SH-SY5Y (cell line): ENCODE measurements around the gene BCR.

Experiments used
- GATA2 ChIP-seq: IDR thresholded peaks from 2 replicates; pipeline ENCODE4 v1.6.1; 2011; ENCODE audit warnings: mild to moderate bottlenecking, low read depth, low read length
- GATA3 ChIP-seq: IDR thresholded peaks from 2 replicates; pipeline ENCODE4 v1.6.1; 2011; ENCODE audit warnings: low read depth, mild to moderate bottlenecking, low read length, moderate library complexity

Gene BCR

DNA sequence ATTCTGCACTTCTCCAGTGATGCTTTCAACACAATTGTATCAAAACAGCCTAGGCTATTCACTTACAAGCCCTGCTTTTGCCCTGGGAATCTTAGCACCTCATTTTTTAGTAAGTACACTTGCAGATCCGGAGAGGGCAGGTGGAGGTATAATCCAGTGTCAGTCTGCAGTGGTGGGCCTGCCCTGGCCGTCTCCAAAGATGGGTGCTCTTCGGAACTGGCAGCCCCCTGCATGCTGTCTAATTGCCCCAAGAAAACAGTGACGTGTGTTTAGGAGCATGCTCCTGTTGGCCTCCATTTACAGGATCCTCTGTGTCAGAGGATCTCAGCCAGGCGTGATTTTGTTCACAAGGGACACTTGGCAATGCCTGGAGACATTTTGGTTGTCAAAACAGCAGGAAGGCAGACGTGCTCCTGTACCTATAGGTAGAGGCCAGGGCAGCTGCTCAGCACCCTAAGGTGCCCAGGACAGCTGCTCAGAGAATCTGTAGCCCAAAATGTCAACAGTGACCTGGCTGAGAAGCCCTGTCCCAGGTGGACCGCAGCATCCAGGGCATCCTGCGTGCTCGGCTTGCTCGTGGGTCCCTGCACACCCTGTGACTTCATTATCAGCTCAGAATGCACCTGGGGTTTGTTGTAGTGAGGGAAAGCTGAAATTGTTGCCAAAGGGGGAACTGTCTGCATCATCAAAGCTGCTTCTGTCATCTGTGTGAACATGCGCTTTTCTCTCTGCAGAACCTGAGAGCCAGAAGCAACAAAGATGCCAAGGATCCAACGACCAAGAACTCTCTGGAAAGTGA lies 90.7 kb downstream of the BCR start:
- TF ChIP-seq GATA2, result no peak
- TF ChIP-seq GATA3, result no peak

DNA sequence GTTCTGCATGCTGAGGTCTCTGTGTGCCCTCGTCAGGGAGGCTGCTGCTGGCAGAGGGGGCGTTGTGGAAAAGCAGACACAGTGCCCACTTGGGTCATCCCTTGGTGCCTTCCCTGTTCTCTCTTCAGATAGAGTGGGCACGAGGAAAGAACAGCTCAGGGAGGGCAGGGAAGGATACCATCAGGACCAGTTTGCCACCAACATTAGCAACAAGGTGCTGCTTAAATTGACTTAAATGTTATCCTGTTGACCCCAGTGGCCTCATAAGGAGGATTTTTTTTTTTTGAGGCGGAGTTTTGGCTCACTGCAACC lies 91.2 kb downstream of the BCR start:
- TF ChIP-seq GATA3 (no peak), GATA2 (no peak)

DNA sequence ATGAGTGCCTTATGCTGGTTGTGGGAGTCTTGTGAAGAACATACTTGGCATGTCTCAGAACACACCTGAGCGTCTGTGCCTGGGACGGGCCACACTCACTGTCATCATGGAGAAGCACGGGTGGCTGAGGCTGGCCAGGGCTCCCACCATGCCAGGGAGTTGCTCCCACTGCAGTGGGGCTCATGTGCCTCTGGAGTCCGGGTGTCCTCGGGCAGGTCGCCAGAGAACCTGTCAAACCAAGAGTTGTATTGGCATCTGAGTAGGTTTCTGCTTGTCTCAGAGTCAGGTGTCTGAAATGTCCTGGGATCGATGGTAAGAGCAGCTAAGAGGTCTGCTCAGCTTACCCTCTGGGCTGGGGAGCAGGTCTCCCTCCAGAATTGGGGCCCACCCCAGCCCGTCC lies 92.1 kb downstream of the BCR start:
- TF ChIP-seq GATA2 (no peak), GATA3 (no peak)

DNA sequence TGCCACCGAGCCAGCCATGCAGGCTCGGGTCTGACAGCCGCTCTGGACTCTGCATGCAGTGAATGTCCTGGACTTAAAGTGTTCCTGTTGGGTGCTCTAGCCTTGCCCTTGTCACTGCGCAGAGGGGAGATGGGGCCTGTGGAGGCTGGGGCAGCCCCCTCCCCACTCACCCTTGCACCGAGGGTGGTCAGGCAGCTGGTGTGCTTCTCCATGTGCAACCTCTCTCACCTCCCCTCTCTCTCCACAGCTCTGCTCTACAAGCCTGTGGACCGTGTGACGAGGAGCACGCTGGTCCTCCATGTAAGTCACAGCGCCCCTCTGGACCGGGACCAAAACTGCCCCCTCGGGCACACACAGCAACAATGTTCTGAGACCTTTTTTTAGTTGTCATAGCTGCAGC lies 92.5 kb downstream of the BCR start:
- TF ChIP-seq GATA2, result no peak
- no peak for TF ChIP-seq GATA3

DNA sequence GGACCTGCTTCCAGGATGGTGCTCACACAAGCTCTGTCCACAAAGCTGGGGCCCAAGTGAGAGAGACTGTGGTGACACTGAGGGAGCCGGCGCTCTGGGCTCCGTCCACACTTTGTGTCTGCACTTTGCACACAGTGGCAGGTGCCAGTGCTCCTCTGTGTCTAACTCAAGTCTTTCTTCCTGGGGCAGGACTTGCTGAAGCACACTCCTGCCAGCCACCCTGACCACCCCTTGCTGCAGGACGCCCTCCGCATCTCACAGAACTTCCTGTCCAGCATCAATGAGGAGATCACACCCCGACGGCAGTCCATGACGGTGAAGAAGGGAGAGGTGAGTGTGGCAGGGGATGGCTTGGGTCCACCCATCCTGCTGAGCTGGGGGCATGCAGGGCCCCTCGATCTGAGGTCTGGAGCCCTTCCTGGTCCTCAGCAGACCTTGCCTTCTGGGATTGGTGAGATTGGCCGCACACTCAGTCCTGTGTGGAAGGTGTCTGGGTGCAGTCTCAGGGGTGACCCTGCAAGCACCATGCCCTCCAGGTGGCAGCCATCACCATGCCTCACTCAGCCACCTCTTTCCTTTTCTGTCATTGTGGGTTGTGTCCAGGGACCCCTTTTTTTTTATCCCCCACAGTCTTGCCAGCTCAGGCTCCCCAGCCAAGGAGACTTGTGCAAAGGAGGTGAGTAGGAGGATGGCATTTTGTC lies 93.3 kb downstream of the BCR start:
- no peak for TF ChIP-seq GATA3
- no peak for TF ChIP-seq GATA2

DNA sequence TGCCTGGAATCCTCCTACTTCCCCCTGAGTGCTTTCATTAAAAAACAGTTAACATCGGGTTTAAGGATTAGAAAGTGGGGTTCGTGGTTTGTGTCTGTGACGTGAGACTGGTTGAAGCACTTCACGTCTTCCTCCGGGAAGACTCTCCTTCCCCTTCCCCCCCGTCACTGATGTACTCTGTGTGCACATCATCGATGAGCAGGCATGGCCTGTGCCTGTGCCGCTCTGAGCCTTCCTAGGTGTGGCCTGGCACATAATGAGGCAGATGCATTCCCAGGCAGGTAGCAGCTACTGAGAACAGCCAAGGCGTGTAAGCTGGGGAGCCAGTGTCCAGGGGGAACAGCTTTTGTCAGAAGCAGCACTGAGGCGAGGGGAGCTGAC lies 93.8 kb downstream of the BCR start:
- TF ChIP-seq GATA3 (no peak), GATA2 (no peak)

DNA sequence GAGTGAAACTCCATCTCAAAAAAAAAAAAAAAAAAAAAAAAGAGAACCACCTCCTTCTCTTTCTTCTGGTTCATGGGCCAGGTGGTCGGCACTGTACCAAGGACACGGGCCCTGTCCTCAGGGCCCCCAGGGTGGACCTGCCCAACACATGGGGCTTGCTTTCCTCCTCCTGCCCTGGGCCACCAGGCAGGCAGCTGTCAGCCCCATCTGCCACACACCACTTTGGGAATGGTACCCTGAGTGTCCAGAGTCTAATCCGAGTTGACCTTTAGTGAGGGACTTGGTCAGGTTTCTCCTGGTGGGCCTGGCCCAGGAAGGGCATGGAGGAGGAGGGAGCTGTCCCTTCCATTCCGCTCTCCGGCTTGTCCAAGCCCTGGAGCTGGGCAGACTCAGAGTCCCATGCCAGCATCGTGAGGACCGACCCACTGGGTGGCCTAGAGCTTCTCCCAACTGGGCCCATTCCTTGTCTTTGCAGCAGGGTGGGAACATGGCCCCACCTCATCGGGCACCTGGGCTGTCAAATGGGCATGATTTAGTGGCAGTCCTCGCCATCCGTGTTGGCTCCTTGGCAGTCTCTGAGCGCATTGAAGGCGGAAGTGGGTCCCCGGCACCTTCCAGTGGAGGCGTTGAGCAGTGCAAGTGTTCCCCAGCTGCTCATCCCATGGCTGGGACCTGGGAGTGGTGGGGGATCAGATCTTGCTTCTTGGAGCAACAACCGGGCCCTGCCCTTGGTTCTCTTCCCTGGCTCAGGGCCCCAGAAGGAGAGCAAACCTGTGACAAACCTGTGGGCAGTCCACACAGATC lies 94.8 kb downstream of the BCR start:
- no peak for TF ChIP-seq GATA2
- TF ChIP-seq GATA3, result no peak

DNA sequence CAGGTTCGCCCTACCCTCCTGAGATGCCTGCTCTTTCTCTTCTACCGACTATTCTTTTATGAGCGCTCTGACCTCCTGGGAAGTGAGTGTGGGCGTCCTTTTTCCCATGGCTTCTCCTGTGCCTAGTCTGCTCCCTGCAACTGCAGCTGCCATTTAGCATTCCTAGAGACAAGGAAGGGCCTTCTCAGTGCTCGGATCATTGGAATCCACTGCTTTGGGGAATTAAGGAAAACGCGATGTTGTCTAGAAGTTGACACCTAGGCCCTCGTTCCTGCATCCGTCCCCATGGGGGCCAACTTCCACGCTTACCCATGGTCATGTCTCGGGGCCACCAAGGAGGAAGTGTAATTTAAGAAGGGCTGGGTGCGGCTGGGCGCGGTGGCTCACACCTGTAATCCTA lies 95.4 kb downstream of the BCR start:
- TF ChIP-seq GATA2 (no peak), GATA3 (no peak)

DNA sequence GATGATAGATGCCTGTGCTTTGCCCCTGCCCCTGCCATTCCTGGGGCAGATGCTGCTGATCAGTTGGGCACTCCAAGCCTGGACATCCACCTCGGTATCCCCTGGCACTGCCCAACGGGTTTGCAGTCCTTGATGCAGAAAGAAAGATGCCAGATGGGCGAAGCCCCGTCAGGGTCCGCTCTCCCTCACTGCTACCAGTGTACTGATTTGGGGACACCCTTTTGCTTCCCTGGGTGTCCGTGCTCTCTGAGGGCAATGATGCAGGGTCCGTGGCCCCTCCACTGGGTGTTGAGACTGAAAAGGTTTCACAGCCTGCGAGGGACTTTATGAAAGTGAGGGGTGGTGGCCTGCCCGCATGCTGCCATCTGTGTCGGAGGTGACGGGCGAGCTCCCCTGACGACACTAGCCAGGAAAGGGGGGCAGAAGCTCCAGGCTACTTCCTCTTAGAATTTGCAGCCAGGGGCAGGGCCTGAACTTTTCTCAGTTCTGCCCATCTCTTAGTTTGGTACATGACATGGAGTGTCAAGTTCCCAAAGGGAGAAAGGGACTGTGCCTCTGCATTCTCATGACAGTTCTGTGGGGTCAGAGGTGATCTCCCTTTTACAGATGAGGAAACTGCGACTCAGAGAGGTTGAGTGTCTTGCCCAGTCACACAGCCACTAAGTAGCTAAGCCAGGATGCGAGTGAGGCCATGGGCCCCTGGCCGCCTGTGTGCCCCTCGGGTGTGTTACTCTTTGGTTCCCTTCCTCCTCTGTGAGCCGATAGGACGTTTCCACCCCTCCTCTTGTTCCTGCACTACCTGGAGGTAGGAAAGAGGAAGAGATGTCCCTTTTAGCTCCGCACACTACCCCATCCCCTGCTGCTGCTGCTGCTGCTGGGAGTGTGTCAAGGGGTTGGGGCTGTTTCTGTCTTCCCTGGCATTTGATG lies 96.6 kb downstream of the BCR start:
- TF ChIP-seq GATA3 (no peak), GATA2 (no peak)

DNA sequence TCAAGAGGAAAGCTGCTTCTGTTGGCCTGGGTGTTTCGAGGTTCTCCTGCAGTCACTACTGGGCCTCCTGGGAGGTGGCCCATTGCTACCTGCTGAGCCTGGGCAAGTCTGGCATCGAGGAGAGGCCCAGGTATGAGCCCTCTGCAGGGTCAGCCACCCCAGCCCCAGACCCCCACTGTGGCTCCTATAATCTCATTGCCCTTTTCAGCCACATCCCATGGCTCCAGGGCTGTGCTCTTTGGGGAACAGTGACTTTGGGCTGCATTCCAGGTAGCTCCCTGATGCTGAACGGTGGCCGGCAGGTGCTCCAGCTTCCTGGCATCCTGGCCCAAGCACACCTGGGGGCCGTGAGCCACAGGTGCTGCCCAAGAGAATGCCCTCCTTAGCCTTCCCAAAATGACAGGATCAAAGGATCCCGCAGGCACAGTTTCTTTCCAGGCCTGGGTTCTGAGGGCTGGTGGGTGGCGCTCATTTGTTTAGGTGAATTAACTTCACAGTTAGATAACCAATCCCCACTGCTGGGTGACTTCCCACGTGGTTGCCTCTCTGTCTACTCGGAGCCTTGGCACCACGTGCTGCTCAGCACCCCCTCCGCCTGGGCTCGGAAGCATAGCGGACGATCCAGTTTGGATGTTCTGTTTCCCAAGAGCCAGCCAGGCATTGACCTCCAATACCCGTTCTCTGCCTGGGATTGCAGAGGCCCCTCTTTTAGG lies 97.4 kb downstream of the BCR start:
- TF ChIP-seq GATA2 (no peak), GATA3 (no peak)

DNA sequence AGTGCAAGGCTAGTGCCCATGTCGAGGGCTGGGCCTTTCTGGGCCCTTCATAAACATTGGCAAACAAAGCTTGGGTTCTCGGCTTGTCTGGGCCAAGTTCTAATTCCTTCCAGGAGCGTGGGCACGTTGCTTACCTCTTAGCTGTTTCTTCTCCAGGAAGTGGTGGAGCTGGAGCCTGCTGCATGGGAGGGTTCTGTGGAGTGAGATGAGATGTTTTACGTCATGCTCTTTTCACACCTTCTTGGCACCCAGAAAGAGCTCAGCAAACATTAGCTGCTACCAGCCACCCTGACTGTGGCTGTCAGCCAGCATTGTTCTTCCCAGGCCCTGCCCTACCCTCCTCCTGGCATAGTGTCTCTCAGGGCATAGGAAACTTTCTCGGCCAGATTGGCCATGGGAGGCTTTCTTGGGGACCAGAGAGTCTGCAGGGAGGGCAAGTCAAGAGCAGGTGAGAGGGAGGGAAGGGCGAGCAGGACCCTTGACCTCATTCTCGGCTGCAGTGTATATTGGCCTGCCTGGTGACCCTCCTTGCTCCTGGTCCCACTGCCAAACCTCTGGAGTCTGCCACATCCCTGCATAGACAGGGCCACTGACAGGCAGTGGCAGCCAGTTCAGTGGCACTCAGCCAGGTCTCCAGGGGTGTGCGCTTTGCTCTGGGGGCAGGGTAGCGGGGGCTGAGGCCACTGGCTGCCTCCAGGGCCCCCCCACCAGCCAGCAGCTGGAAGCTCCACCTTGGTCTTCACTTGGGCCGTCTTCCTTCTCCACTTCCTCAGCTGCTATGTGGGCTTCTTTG lies 98.8 kb downstream of the BCR start:
- no peak for TF ChIP-seq GATA2
- no peak for TF ChIP-seq GATA3

DNA sequence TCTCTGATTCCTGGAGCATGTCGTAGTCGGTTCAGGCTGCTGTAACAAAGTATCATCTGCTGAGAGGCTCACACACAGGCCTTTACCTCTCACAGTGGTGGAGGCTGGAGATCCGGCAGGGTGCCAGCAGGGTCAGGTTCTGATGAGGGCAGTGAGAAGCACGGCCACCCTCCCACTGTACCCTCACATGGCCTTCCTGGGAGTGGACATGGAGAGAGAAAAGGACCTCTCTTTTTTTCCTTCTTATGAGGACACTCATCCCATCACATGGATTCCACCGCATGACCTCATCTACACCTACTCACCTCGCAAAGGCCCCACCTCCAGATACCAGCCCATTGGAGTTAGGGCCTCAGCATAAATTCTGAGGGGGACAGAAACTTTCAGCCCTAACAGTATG lies 99.5 kb downstream of the BCR start:
- TF ChIP-seq GATA2 (no peak), GATA3 (no peak)
